ENCODE measurements around the gene GPR160. TPM values are rescaled to one million over a fixed set of nuclear protein-coding genes. Genes with fewer than 3 reads are reported as not detected.

The GPR160 gene
- total and polyA plus RNA-seq, 10 of the 15 experiments (the other 5 are each of a cell fraction or from before 2014, with no cell fraction given) = 1.2 to 57.7 (median 30.9) TPM

GRCh38 chr3:170044795-170045244 is 7.0 kb downstream of the GPR160 start (continued):
- TF ChIP-seq YY1 (IDR thresholded peaks at IDR 0.05; ENCODE audit: low read depth, low read length) (no peak), SMARCA5 (IDR thresholded peaks at IDR 0.05) (0 out of 2 replicates have a peak, but pooled peaks have one; percentile 16), NFYB (IDR thresholded peaks at IDR 0.05; ENCODE audit: insufficient read depth, low read depth, low read length) (no peak), MYC (IDR thresholded peaks at IDR 0.05; ENCODE audit: insufficient read depth, insufficient read length, insufficient replicate concordance, low read length, severe bottlenecking) (no peak), KLF5 (IDR thresholded peaks at IDR 0.05; ENCODE audit: partially characterized antibody) (no peak), CHD2 (IDR thresholded peaks at IDR 0.05; ENCODE audit: borderline replicate concordance, low read depth, low read length) (peak; percentile 62; the same call in 1 of the 2 replicates), PAX8 (IDR thresholded peaks at IDR 0.05) (no peak), ZBTB4 (CRISPR knock-in tag; IDR thresholded peaks at IDR 0.05) (no peak), NRF1 (conservative IDR thresholded peaks at IDR 0.05; ENCODE audit: low read depth, low read length) (no peak), RBBP5 (conservative IDR thresholded peaks at IDR 0.05) (no peak), CUX1 (IDR thresholded peaks at IDR 0.05; ENCODE audit: insufficient replicate concordance, low read depth, low read length) (no peak), NFXL1 (IDR thresholded peaks at IDR 0.05; ENCODE audit: borderline replicate concordance) (no peak), ESRRA (IDR thresholded peaks at IDR 0.05; ENCODE audit: low read length) (no peak), ATF2 (IDR thresholded peaks at IDR 0.05; ENCODE audit: low read length) (peak; percentile 94), ASH2L (IDR thresholded peaks at IDR 0.05; ENCODE audit: borderline replicate concordance, low read depth) (no peak), HDAC6 (IDR thresholded peaks at IDR 0.05; ENCODE audit: unreplicated experiment) (no peak)
- TF ChIP-seq, protein P1, sequence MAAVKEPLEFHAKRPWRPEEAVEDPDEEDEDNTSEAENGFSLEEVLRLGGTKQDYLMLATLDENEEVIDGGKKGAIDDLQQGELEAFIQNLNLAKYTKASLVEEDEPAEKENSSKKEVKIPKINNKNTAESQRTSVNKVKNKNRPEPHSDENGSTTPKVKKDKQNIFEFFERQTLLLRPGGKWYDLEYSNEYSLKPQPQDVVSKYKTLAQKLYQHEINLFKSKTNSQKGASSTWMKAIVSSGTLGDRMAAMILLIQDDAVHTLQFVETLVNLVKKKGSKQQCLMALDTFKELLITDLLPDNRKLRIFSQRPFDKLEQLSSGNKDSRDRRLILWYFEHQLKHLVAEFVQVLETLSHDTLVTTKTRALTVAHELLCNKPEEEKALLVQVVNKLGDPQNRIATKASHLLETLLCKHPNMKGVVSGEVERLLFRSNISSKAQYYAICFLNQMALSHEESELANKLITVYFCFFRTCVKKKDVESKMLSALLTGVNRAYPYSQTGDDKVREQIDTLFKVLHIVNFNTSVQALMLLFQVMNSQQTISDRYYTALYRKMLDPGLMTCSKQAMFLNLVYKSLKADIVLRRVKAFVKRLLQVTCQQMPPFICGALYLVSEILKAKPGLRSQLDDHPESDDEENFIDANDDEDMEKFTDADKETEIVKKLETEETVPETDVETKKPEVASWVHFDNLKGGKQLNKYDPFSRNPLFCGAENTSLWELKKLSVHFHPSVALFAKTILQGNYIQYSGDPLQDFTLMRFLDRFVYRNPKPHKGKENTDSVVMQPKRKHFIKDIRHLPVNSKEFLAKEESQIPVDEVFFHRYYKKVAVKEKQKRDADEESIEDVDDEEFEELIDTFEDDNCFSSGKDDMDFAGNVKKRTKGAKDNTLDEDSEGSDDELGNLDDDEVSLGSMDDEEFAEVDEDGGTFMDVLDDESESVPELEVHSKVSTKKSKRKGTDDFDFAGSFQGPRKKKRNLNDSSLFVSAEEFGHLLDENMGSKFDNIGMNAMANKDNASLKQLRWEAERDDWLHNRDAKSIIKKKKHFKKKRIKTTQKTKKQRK (IDR thresholded peaks at IDR 0.05; ENCODE audit: low read depth, low read length) = no peak
